ENCODE data around the gene RPS6KB2.
A peak's percentile ranks its signal among the peaks of the same experiment; 100 is the strongest.

Gene RPS6KB2

GRCh38 chr11:67392183-67392715, 36.0 kb upstream of the RPS6KB2 start:
- Mint-ChIP-seq H3K36me3 (ENCODE audit: low read depth) (peaks cover 57% of the 10 kb centered on the region), H3K4me3 (peak overlapping the region; percentile 93), H3K27ac (peak overlapping the region; percentile 95), H3K9me3 (no peaks in the 10 kb centered on the region), H3K4me1 (ENCODE audit: low read depth) (peaks cover 60% of the 10 kb centered on the region), H3K27me3 (no peaks in the 10 kb centered on the region)
- intact Hi-C loops (cut with micrococcal nuclease), result loop anchor here (5.0 kb wide), 1 partner anchor 35 kb away; the partner anchor contains the start of gene RPS6KB2

GRCh38 chr11:67393437-67393836, 34.9 kb upstream of the RPS6KB2 start:
- Mint-ChIP-seq H3K4me3 (no peak overlapping the region), H3K27ac (no peak overlapping the region), H3K4me1 (ENCODE audit: low read depth) (peaks cover 66% of the 10 kb centered on the region), H3K36me3 (ENCODE audit: low read depth) (peaks cover 69% of the 10 kb centered on the region), H3K9me3 (no peaks in the 10 kb centered on the region), H3K27me3 (no peaks in the 10 kb centered on the region)
- intact Hi-C loops (cut with micrococcal nuclease), result loop anchor here (5.0 kb wide), 1 partner anchor 34 kb away; the partner anchor contains the start of gene RPS6KB2

- H3K27ac Mint-ChIP-seq, result no peak overlapping the region
- no peak overlapping the region for H3K4me3 Mint-ChIP-seq
- H3K4me1 Mint-ChIP-seq (ENCODE audit: low read depth), result peaks cover 70% of the 10 kb centered on the region
- intact Hi-C loops (cut with micrococcal nuclease), result loop anchor here (5.0 kb wide), 1 partner anchor 33 kb away; the partner anchor contains the start of gene RPS6KB2
- H3K9me3 Mint-ChIP-seq, result no peaks in the 10 kb centered on the region
- peaks cover 74% of the 10 kb centered on the region for H3K36me3 Mint-ChIP-seq (ENCODE audit: low read depth)
- no peaks in the 10 kb centered on the region for H3K27me3 Mint-ChIP-seq
These were observed 34.3 kb upstream of the RPS6KB2 start for GRCh38 chr11:67393990-67394389.

GRCh38 chr11:67395555-67396258, 32.6 kb upstream of the RPS6KB2 start:
- Mint-ChIP-seq H3K36me3 (ENCODE audit: low read depth) (peaks cover 91% of the 10 kb centered on the region), H3K27me3 (no peaks in the 10 kb centered on the region), H3K9me3 (no peaks in the 10 kb centered on the region), H3K4me1 (ENCODE audit: low read depth) (peaks cover 73% of the 10 kb centered on the region), H3K27ac (no peak overlapping the region), H3K4me3 (no peak overlapping the region)
- intact Hi-C loops (cut with micrococcal nuclease), result no loop called here

GRCh38 chr11:67396259-67396581, 32.1 kb upstream of the RPS6KB2 start:
- Mint-ChIP-seq H3K9me3 (no peaks in the 10 kb centered on the region), H3K27me3 (no peaks in the 10 kb centered on the region), H3K27ac (peak overlapping the region; percentile 22), H3K36me3 (ENCODE audit: low read depth) (peaks cover 90% of the 10 kb centered on the region), H3K4me3 (no peak overlapping the region), H3K4me1 (ENCODE audit: low read depth) (peaks cover 71% of the 10 kb centered on the region)
- intact Hi-C loops (cut with micrococcal nuclease), result no loop called here

- Mint-ChIP-seq H3K27me3 (no peaks in the 10 kb centered on the region), H3K9me3 (no peaks in the 10 kb centered on the region), H3K27ac (peak overlapping the region; percentile 22), H3K4me3 (no peak overlapping the region), H3K4me1 (ENCODE audit: low read depth) (peaks cover 70% of the 10 kb centered on the region), H3K36me3 (ENCODE audit: low read depth) (peaks cover 85% of the 10 kb centered on the region)
- intact Hi-C loops (cut with micrococcal nuclease), result no loop called here
These were observed 31.5 kb upstream of the RPS6KB2 start for GRCh38 chr11:67396587-67397389.

- no peak overlapping the region for H3K27ac Mint-ChIP-seq
These were observed 30.8 kb upstream of the RPS6KB2 start for GRCh38 chr11:67397536-67397935.

GRCh38 chr11:67397986-67398660, 30.2 kb upstream of the RPS6KB2 start:
- Mint-ChIP-seq H3K4me3 (no peak overlapping the region), H3K36me3 (ENCODE audit: low read depth) (peaks cover 75% of the 10 kb centered on the region), H3K4me1 (ENCODE audit: low read depth) (peaks cover 70% of the 10 kb centered on the region), H3K27ac (no peak overlapping the region), H3K27me3 (no peaks in the 10 kb centered on the region), H3K9me3 (no peaks in the 10 kb centered on the region)
- intact Hi-C loops (cut with micrococcal nuclease), result no loop called here

More at GRCh38 chr11:67397536-67397935, 30.8 kb upstream of the RPS6KB2 start:
- Mint-ChIP-seq H3K36me3 (ENCODE audit: low read depth) (peaks cover 78% of the 10 kb centered on the region), H3K9me3 (no peaks in the 10 kb centered on the region), H3K27me3 (no peaks in the 10 kb centered on the region), H3K4me1 (ENCODE audit: low read depth) (peaks cover 72% of the 10 kb centered on the region), H3K4me3 (no peak overlapping the region)
- intact Hi-C loops (cut with micrococcal nuclease), result no loop called here

- Mint-ChIP-seq H3K27me3 (no peaks in the 10 kb centered on the region), H3K4me1 (ENCODE audit: low read depth) (peaks cover 70% of the 10 kb centered on the region), H3K9me3 (no peaks in the 10 kb centered on the region), H3K4me3 (no peak overlapping the region), H3K36me3 (ENCODE audit: low read depth) (peaks cover 67% of the 10 kb centered on the region), H3K27ac (no peak overlapping the region)
- intact Hi-C loops (cut with micrococcal nuclease), result no loop called here
These were observed 29.4 kb upstream of the RPS6KB2 start for GRCh38 chr11:67398661-67399563.

- Mint-ChIP-seq H3K27ac (peak overlapping the region; percentile 82), H3K36me3 (ENCODE audit: low read depth) (peaks cover 55% of the 10 kb centered on the region), H3K4me1 (ENCODE audit: low read depth) (peaks cover 82% of the 10 kb centered on the region), H3K27me3 (no peaks in the 10 kb centered on the region), H3K9me3 (no peaks in the 10 kb centered on the region), H3K4me3 (peak overlapping the region; percentile 80)
- intact Hi-C loops (cut with micrococcal nuclease), result loop anchor here (2.0 kb wide), 1 partner anchor 68 kb away; the partner anchor contains the start of gene TMEM134
These were observed 27.9 kb upstream of the RPS6KB2 start for GRCh38 chr11:67400251-67400941.

- H3K4me1 Mint-ChIP-seq (ENCODE audit: low read depth), result peaks cover 87% of the 10 kb centered on the region
- peak overlapping the region; percentile 80 for H3K4me3 Mint-ChIP-seq
- peak overlapping the region; percentile 82 for H3K27ac Mint-ChIP-seq
- no peaks in the 10 kb centered on the region for H3K9me3 Mint-ChIP-seq
- no peaks in the 10 kb centered on the region for H3K27me3 Mint-ChIP-seq
- H3K36me3 Mint-ChIP-seq (ENCODE audit: low read depth), result peaks cover 48% of the 10 kb centered on the region
- intact Hi-C loops (cut with micrococcal nuclease), result loop anchor here (1.0 to 2.0 kb wide), 2 partner anchors 68 to 107 kb away; partner anchors contain the start of genes CDK2AP2 and TMEM134
These were observed 27.3 kb upstream of the RPS6KB2 start for GRCh38 chr11:67400942-67401494.

GRCh38 chr11:67401495-67402191, 26.7 kb upstream of the RPS6KB2 start, which contains the start of gene PPP1CA:
TSS of gene PPP1CA (minus strand) at chr11:67401858. CDS start at chr11:67401782, 76 bp downstream.
- Mint-ChIP-seq H3K9me3 (no peaks in the 10 kb centered on the region), H3K4me3 (peak within 1 kb of the TSS; percentile 80), H3K27ac (peak within 1 kb of the TSS; percentile 82), H3K27me3 (no peaks in the 10 kb centered on the region), H3K36me3 (ENCODE audit: low read depth) (peaks cover 42% of the 10 kb centered on the region), H3K4me1 (ENCODE audit: low read depth) (peaks cover 87% of the 10 kb centered on the region)
- intact Hi-C loops (cut with micrococcal nuclease), result loop anchor here (1.0 to 2.0 kb wide), 3 partner anchors 19 to 107 kb away; partner anchors contain the start of genes CDK2AP2 and TMEM134
